Heart left ventricle (tissue), 13 donors: ENCODE data around the gene PCED1B.

ENCODE experiments used
- CTCF ChIP-seq, 12 donors: fragments of 200-600 bp; sonication (generic) in 4 of 12; IDR thresholded peaks; one replicate each; pipeline versions ENCODE4 v1.5.0 to v1.8.0; 2018 to 2022; ENCODE audit warnings: antibody characterized with exemption in 12 of 12, mild to moderate bottlenecking in 5 of 12
- POLR2A ChIP-seq, 2 donors: fragments of 450-650 bp; IDR thresholded peaks; one replicate each; pipeline ENCODE4 v1.6.1; 2017; ENCODE audit warnings: antibody characterized with exemption in 2 of 2, mild to moderate bottlenecking in 2 of 2, moderate library complexity in 2 of 2
- donor health status: ischemic (EF 13 %, LVEDD 7.1; RV severe dilation, severe dysfunction).
- donor health status: DM: no; HTN: yes; CAD: no.
- donor health status: DM: no; HTN: no; CAD: no.
- donor health status: ischemic (EF 25% LVEDD 6.9; RV normal size, moderate dysfunction).
- donor health status: ischemic (EF 25% LVEDD 5.7; RV mildly dilated, moderate dysfunction).
- donor health status: ischemic (EF 35%, LVEDD 5.7; RV mildly dilated, moderate dysfunction).
- donor health status: nonischemic (EF 11% LVEDD 7.7; RV severe dilation, severe dysfunction).
- donor health status: DM: yes; HTN: yes; CAD: no.
- donor health status: PGD.
- donor health status: ischemic (EF 29% LVEDD 5.4; RV normal size, mild dysfunction).
- donor health status: nonischemic (EF 23%, LVEDD 6.1; RV moderate dilation, normal function).

GRCh38 chr12:47213396-47213795 is 134.0 kb downstream of the PCED1B start:
- TF ChIP-seq CTCF (IDR thresholded peaks at IDR 0.05) (no peak), POLR2A (IDR thresholded peaks at IDR 0.05) (no peak)
